Central memory CD8-positive, alpha-beta T cell (primary cell): Measurements from ENCODE around the gene RPIA.
A peak's percentile ranks its signal among the peaks of the same experiment; 100 is the strongest.

Source experiments
- ATAC-seq: fragments of 150-1000 bp; cut with Tn5 transposase; replicated peaks from 2 replicates; pipeline ENCODE4 v1.10.0; 2022; ENCODE audit warnings: mild to moderate bottlenecking, moderate FRiP score, moderate number of reproducible peaks; ENCODE audit not compliant: poor library complexity, severe bottlenecking; ENCODE audit errors: extremely low read depth
- DNase-seq, 2 donors: peaks; one replicate each; pipeline ENCODE4 v3.0.0; 2021; ENCODE audit warnings: low spot score in 2 of 2
- H3K27ac Mint-ChIP-seq: one replicate; pipeline ENCODE4 v1.8.0; 2022; ENCODE audit warnings: low read depth, mild to moderate bottlenecking, moderate library complexity, mixed read lengths
- H3K27me3 Mint-ChIP-seq: one replicate; pipeline ENCODE4 v1.8.0; 2022; ENCODE audit warnings: mixed read lengths
- H3K36me3 Mint-ChIP-seq: one replicate; pipeline ENCODE4 v1.8.0; 2022; ENCODE audit warnings: mild to moderate bottlenecking, moderate library complexity, mixed read lengths; ENCODE audit not compliant: insufficient read depth
- H3K4me1 Mint-ChIP-seq: one replicate; pipeline ENCODE4 v1.8.0; 2022; ENCODE audit warnings: mixed read lengths
- H3K4me3 Mint-ChIP-seq: one replicate; pipeline ENCODE4 v1.8.0; 2022; ENCODE audit warnings: mild to moderate bottlenecking, moderate library complexity, mixed read lengths
- H3K9me3 Mint-ChIP-seq: one replicate; pipeline ENCODE4 v1.8.0; 2022; ENCODE audit warnings: mixed read lengths

Gene RPIA

DNA sequence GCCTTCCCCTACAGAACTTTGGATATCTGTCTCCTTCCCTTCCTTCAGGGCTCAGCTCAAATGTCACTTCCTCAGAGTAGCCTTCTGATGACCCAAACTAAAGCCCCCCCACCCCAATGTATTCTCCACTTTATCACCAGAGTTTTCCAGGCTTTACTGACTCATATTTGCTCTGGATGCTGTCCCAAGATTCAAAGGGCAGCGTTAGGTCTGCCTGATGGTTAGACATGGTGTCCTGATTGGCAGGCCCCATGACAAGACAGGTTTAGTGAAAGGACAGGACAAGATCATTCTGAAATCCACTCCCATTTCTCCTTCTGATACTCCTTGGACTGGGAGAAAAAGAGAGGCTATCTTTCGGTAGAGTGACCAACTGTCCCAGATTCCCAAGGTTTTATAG, 22.6 kb upstream of the RPIA start:
- DNase-seq: no peak
- no peaks in the 10 kb centered on the region for H3K27me3 Mint-ChIP-seq
- H3K27ac Mint-ChIP-seq: no peak overlapping the region
- H3K9me3 Mint-ChIP-seq: no peaks in the 10 kb centered on the region
- H3K36me3 Mint-ChIP-seq: no peaks in the 10 kb centered on the region
- H3K4me3 Mint-ChIP-seq: no peak overlapping the region
- ATAC-seq: no peak
- peaks cover 5% of the 10 kb centered on the region for H3K4me1 Mint-ChIP-seq

DNA sequence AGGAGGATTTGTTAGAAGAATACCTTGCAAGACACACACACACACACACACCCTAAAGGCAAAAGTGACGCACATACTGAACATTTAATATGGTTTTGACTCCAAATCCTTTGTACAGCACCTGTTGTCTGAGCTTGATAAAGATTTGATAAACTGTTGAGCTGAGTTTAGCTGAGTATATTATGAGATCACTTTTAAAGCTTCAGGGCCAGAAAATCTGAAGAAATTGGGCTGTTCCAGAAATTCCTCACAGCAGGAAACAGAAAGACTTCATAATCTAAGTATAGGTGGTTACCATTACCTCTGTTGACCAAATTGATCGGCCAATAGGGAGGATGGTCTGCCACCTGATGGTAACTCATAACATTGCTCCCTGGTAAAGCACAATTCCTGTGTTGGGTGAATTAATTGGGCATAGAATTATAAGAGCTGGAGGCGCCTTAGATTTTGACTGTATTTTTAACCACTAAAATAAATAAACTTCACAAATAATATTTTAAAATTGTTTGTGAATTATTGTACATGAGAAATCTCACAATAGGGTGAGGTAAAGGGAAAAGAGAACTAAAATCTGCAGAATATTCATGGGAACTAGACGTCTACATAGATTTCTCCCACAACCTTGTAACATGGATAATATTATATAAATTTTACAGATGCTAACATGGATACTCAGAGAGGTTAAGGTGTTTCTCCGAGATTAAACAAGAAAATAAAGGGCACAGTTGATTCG, 21.8 kb upstream of the RPIA start:
- DNase-seq: no peak
- ATAC-seq: peak; percentile 72
- no peak overlapping the region for H3K27ac Mint-ChIP-seq
- no peaks in the 10 kb centered on the region for H3K27me3 Mint-ChIP-seq
- H3K4me3 Mint-ChIP-seq: no peak overlapping the region
- peaks cover 5% of the 10 kb centered on the region for H3K4me1 Mint-ChIP-seq
- no peaks in the 10 kb centered on the region for H3K9me3 Mint-ChIP-seq
- H3K36me3 Mint-ChIP-seq: no peaks in the 10 kb centered on the region

DNA sequence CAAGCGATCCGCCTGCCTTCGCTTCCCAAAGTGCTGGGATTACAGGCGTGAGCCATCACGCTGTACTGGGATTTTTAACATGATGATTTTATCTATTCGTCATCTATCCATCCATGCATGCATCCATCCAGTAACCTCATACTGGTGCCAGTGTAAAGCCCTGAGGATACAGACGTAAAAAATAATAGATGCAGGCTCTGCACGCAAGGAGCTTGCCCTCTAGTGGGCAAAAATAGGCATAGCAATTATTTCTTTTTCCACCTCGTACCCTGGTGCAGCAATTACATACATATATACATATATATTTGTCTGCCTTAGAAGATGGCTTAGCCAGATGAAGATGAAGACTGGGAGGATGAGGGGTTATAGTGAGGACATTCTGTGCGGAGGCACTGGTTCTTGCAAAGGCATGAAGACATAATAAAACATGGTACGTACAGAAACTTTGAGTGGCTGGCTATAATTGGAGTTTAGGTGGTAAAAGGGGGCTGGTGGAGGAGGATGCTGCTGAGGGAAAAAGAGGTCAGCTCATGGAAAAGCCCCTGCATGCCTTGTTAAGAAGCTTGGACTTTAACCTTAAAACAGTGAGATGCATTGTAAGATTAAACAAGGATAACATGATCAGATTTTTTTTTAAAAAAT, 19.6 kb upstream of the RPIA start:
- no peak for DNase-seq
- no peaks in the 10 kb centered on the region for H3K36me3 Mint-ChIP-seq

DNA sequence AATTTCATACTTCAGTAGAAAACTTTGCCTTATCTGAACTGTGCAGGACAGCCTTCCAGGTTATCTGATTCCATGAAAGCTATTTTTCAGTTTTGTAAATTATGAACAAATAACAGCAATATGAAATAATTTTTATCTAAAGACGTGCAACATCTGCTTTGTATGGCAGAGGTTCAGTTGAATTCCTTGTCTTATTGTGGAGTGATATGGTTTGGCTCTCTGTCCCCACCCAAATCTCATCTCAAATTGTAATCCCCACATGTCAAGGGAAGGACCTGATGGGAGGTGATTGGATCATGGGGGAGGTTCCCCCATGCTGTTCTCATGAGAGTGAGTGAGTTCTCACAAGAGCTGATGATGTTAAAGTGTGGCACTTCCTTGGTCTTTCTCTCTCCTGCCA, 18.1 kb upstream of the RPIA start:
- peaks cover 5% of the 10 kb centered on the region for H3K4me1 Mint-ChIP-seq
- H3K4me3 Mint-ChIP-seq: no peak overlapping the region
- no peaks in the 10 kb centered on the region for H3K36me3 Mint-ChIP-seq
- H3K9me3 Mint-ChIP-seq: no peaks in the 10 kb centered on the region
- no peaks in the 10 kb centered on the region for H3K27me3 Mint-ChIP-seq
- DNase-seq (no peak), ATAC-seq (no peak)
- no peak overlapping the region for H3K27ac Mint-ChIP-seq

More for the DNA sequence above, 19.6 kb upstream of the RPIA start:
- Mint-ChIP-seq H3K27me3 (no peaks in the 10 kb centered on the region), H3K4me3 (no peak overlapping the region), H3K27ac (no peak overlapping the region), H3K4me1 (peaks cover 5% of the 10 kb centered on the region), H3K9me3 (no peaks in the 10 kb centered on the region)
- ATAC-seq: peak; percentile 36

DNA sequence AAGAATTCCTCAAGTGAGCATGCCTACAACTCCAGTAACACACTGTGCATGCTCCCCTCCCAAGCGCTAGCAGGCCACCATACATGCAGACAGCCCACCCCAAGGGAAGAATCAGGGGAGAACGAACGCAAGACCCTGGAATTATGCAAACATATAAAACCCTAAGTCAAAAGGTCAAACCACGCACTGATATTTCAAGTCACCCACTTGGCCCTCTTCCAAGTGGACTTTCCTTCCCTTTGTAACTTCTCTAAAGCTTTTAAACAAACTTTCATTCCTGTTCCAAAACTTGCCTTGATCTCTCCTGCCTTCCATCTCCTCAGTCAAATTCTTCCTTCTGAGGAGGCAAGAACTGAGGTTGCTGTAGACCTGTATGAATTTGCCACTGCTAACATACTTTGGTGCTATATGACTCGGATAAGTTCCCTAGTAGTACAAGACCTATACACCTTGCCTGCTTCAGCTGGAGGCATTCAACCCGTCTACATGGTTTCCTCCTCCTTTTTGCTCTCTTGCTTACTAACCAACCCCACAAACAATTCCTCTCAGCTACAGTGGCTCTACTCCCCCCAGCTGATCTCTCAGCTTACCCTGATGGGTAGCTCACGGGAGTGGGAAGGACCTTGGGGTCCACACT, 11.1 kb upstream of the RPIA start:
- Mint-ChIP-seq H3K27me3 (peaks cover 19% of the 10 kb centered on the region), H3K4me3 (no peak overlapping the region), H3K4me1 (no peaks in the 10 kb centered on the region), H3K27ac (no peak overlapping the region), H3K36me3 (no peaks in the 10 kb centered on the region), H3K9me3 (no peaks in the 10 kb centered on the region)
- no peak for DNase-seq
- no peak for ATAC-seq

DNA sequence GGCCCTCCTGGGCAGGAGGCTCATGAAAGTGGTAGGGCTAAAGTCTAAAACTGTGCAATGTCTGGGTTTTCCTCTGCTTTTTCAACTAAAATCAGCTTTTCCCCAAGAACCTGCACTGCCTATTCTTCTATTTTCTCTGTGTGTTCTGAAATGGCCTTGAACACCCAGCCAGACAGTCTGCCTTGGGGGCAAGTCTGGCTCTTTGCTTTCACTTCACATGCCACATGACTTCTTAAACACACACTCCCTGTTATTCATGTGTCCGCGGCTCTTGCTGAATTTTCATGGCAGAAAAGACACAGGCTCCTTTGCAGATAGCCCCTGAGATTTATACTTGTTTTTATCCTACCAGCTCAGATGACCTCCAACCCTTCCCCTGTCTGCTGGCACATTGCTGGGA, 10.6 kb upstream of the RPIA start:
- Mint-ChIP-seq H3K9me3 (no peaks in the 10 kb centered on the region), H3K27me3 (peaks cover 19% of the 10 kb centered on the region), H3K4me1 (no peaks in the 10 kb centered on the region), H3K27ac (no peak overlapping the region), H3K4me3 (no peak overlapping the region), H3K36me3 (no peaks in the 10 kb centered on the region)
- ATAC-seq (no peak), DNase-seq (no peak)

DNA sequence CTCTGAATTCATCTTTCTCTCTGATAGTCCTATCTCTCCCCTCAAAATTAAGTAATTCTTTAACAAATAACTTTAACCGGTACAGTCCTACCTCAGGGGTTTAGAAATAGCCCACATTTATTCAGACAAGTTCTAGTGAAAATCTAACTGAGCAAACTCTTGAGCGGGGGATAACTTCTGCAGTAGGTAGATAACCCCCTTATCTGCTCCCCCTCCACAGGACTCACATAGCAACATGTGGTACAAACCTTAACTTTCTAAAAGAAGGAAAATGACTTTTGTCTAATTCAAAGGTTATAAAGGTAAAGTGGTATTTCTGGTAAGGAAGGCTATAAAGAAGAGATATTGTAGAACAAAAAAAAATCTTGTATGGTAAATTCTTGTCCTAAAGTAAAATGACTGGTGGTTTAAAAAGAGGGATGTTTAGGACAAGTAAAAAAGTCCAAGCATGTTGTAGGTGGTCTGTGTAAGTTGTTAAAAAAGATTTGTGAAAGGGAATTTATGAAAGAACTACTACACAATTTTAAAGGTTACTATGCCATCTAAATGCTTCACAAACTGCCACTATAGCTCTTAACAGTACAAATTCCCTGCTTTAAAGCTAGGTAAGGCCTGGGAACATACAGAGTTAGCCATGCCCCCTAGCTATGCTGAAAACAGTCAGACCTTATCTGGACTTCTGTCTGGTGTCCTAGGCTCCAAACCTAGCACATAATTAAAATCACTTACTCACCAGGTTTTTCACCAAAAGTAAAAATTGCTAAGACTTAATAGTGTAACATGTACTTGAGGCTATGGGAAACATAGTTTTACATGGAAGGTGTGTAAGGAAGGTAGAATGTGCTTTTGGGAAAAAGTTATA, 8.1 kb upstream of the RPIA start:
- no peak for DNase-seq
- H3K4me1 Mint-ChIP-seq: no peaks in the 10 kb centered on the region
- no peak overlapping the region for H3K4me3 Mint-ChIP-seq
- no peak overlapping the region for H3K27ac Mint-ChIP-seq
- peaks cover 19% of the 10 kb centered on the region for H3K27me3 Mint-ChIP-seq
- H3K9me3 Mint-ChIP-seq: no peaks in the 10 kb centered on the region
- H3K36me3 Mint-ChIP-seq: no peaks in the 10 kb centered on the region
- no peak for ATAC-seq

DNA sequence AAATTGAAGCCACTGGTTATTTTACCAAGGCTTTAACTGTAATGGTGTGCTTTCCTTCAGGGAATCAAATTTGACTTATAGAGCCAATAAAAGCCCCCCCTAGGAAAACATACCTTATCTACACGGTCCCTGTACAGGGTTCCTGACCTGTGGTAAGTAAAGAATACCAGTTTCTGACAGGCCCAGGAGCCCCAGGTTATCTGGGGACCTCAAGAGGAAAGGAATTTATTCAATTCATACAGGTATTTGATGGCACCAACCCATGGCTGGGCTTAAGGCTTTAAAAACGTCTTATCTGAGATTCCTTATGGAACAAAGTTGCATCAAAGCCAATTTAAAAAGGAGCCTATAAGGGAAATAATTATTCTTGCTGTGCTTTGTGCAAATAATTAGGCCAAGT, 7.0 kb upstream of the RPIA start:
- Mint-ChIP-seq H3K27me3 (peaks cover 19% of the 10 kb centered on the region), H3K9me3 (no peaks in the 10 kb centered on the region), H3K4me3 (no peak overlapping the region), H3K4me1 (peaks cover 1% of the 10 kb centered on the region), H3K36me3 (no peaks in the 10 kb centered on the region), H3K27ac (no peak overlapping the region)
- ATAC-seq (no peak), DNase-seq (no peak)

DNA sequence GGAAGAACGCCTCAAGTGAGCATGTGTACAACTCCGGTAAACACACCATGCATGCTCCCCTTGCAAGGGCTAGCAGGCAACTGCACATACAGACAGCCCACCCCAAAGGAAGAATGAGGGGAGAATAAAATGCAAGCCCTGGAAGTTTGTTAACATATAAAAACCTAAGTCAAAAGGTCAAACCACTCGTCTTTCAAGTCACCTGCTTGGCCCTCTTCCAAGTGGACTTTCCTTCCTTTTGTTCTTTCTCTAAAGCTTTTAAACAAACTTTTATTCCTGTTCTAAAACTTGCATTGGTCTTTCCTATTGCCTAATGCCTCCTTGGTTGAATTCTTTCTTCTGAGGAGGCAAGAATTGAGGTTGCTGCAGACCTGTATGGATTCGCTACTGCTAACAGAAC, 5.2 kb upstream of the RPIA start:
- peaks cover 15% of the 10 kb centered on the region for H3K4me1 Mint-ChIP-seq
- DNase-seq: no peak
- H3K27me3 Mint-ChIP-seq: peaks cover 12% of the 10 kb centered on the region
- no peak for ATAC-seq
- H3K9me3 Mint-ChIP-seq: no peaks in the 10 kb centered on the region
- no peak overlapping the region for H3K4me3 Mint-ChIP-seq
- H3K36me3 Mint-ChIP-seq: peaks cover 3% of the 10 kb centered on the region
- H3K27ac Mint-ChIP-seq: no peak overlapping the region

DNA sequence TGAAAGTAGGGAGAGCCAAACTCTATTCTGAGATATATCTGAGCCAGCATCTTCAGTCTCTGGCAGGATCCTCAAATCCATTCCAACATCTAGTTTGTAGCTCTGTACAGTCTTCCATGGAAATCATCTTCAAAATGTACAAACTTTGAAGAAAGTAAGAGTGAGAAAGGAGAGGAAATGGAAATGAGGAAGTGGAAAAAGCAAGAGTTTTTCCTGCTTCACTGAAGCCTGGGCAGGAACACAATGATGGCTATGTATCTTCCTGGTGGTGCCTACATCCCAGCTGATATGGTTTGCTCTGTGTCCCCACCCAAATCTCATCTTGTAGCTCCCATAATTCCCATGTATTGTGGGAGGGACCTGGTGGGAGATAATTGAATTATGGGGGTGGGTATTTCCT, 4.1 kb upstream of the RPIA start:
- Mint-ChIP-seq H3K27ac (no peak overlapping the region), H3K4me3 (no peak overlapping the region), H3K4me1 (peaks cover 22% of the 10 kb centered on the region), H3K36me3 (peaks cover 9% of the 10 kb centered on the region), H3K9me3 (no peaks in the 10 kb centered on the region), H3K27me3 (peaks cover 9% of the 10 kb centered on the region)
- DNase-seq: no peak
- no peak for ATAC-seq

DNA sequence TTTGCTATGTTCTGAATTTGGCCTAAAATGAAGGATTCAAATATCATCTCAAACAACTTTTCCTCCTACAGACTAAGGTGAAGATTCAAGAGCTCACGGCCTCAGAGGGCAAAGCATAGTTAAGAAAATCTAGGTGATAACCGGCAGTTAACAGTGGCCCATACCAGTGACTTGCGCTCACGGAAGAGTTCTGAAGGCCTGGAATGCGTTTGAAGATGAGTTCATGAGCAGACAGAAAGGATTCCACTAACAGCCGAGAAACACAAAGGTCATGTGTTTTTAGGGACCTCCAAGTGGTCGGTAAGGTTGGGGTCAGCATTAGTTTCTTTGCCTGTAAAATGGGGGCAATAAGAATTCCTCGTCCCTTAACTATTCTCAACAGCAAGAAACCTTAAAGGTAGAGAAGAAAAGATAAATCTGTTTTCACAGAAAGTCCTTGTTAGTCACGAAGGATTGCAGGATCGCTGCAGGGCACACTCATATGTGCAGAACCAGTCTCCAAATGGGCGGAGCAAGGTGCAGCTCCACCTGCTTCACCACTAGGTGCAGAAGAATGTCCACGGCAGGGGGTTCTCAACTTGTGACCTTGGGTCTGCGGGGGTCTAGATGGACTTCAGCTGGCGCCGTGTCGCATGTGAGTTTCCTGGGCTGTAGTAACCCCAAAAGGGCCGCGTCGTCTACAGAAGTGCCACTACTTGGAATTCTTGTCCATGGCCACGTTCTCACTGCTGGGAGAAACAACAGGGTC, 708 bp upstream of the RPIA start:
- ATAC-seq (peak; percentile 20), DNase-seq (no peak)
- peak overlapping the region; percentile 90 for H3K4me3 Mint-ChIP-seq
- H3K27me3 Mint-ChIP-seq: no peaks in the 10 kb centered on the region
- peaks cover 12% of the 10 kb centered on the region for H3K36me3 Mint-ChIP-seq
- H3K9me3 Mint-ChIP-seq: no peaks in the 10 kb centered on the region
- H3K4me1 Mint-ChIP-seq: peaks cover 51% of the 10 kb centered on the region
- peak overlapping the region; percentile 91 for H3K27ac Mint-ChIP-seq

DNA sequence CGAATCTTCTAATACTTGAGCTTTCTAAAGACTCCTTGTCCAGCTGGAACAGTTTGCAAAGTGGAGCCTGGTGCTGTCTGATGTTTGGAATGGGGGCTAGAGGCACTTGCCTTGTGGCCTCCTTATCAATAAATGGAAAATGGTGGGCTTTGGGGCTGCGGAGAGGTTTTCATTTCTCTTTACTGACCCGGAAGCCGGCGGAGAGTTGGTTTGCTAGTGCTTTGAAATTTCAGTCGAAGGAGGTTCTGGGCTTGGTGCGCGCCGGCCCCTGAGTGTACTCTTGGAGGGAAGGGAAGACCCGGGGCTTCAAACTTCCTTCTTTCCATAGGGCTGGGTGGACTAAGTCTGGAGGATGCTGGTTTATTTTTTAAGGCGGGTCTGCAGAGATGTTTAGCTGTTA, 714 bp downstream of the RPIA start:
- no peak for ATAC-seq
- peak in 1 of 2 donors; percentile 11 for DNase-seq
- Mint-ChIP-seq H3K9me3 (no peaks in the 10 kb centered on the region), H3K27me3 (no peaks in the 10 kb centered on the region), H3K4me1 (peaks cover 53% of the 10 kb centered on the region), H3K4me3 (peak overlapping the region; percentile 90), H3K27ac (peak overlapping the region; percentile 91), H3K36me3 (peaks cover 12% of the 10 kb centered on the region)
